Caco-2 (cell line): ENCODE results near the gene VIPR1. TPM values are rescaled to one million over a fixed set of nuclear protein-coding genes. Genes with fewer than 3 reads are reported as not detected.
A peak's percentile ranks its signal among the peaks of the same experiment; 100 is the strongest.

Source experiments
- BruUV-seq: library from RNA; stranded (reverse); fragments of 400-500 nt; replicated peaks from 2 replicates; lab custom pipeline; 2021; lab: Mats Ljungman, UMichigan
- CTCF ChIA-PET: fragments of 300-600 bp; sonication (Branson Sonifier 250); formaldehyde crosslinking; loops from one replicate; lab custom pipeline; 2022; ENCODE audit warnings: antibody characterized with exemption; lab: Charles Lee
- POLR2A ChIA-PET: fragments of 300-600 bp; sonication (Branson Sonifier 250); formaldehyde crosslinking; loops from one replicate; lab custom pipeline; 2022; ENCODE audit warnings: antibody characterized with exemption; lab: Charles Lee
- DNase-seq, 2 experiments: peaks; one replicate each; pipeline versions ENCODE4 v3.0.0 to v3.0.0-alpha.2; 2020 to 2022
- H3K27me3 ChIP-seq: replicated peaks from 2 replicates; pipeline ENCODE4 v1.6.0; 2011; ENCODE audit warnings: low read length; ENCODE audit not compliant: control insufficient read depth, insufficient read depth
- H3K36me3 ChIP-seq: 2 replicates; pipeline ENCODE4 v1.5.1; 2011; ENCODE audit warnings: low read length; ENCODE audit not compliant: control insufficient read depth, insufficient read depth
- H3K4me1 ChIP-seq: fragments of 250-450 bp; sonication (Bioruptor Pico); 2 replicates; pipeline ENCODE4 v1.5.1; 2020; ENCODE audit warnings: mild to moderate bottlenecking
- H3K4me3 ChIP-seq: 2 replicates; pipeline ENCODE4 v1.5.1; 2011; ENCODE audit warnings: low read depth, mild to moderate bottlenecking, control low read depth, low read length
- H3K9me3 ChIP-seq: fragments of 250-450 bp; sonication (Bioruptor Pico); 2 replicates; pipeline ENCODE4 v1.5.1; 2020; ENCODE audit warnings: mild to moderate bottlenecking, moderate library complexity
- H3K27ac Mint-ChIP-seq: one replicate; pipeline ENCODE4 v1.8.0; 2022; ENCODE audit warnings: mixed read lengths; ENCODE audit not compliant: unreplicated experiment
- H3K27me3 Mint-ChIP-seq: one replicate; pipeline ENCODE4 v1.8.0; 2022; ENCODE audit warnings: mixed read lengths; ENCODE audit not compliant: insufficient read depth, unreplicated experiment
- H3K36me3 Mint-ChIP-seq: one replicate; pipeline ENCODE4 v1.8.0; 2022; ENCODE audit warnings: mild to moderate bottlenecking, mixed read lengths; ENCODE audit not compliant: insufficient read depth, unreplicated experiment
- H3K4me1 Mint-ChIP-seq: one replicate; pipeline ENCODE4 v1.8.0; 2022; ENCODE audit warnings: low read depth, mixed read lengths; ENCODE audit not compliant: unreplicated experiment
- H3K4me3 Mint-ChIP-seq: one replicate; pipeline ENCODE4 v1.8.0; 2022; ENCODE audit warnings: mild to moderate bottlenecking, moderate library complexity, mixed read lengths; ENCODE audit not compliant: unreplicated experiment
- H3K9me3 Mint-ChIP-seq: one replicate; pipeline ENCODE4 v1.8.0; 2022; ENCODE audit warnings: mixed read lengths; ENCODE audit not compliant: unreplicated experiment
- CTCF ChIP-seq, 2 experiments: fragments of 200-600 bp in 1 of 2; IDR thresholded peaks; 1 replicate in 1 of 2; 2 replicates in 1 of 2; pipeline versions ENCODE4 v1.5.1 to v1.8.0; 2011 to 2022; ENCODE audit warnings: antibody characterized with exemption in 1 of 2, control low read depth in 1 of 2, inconsistent platforms in 1 of 2, low read depth in 1 of 2, low read length in 1 of 2, mild to moderate bottlenecking in 1 of 2, moderate library complexity in 1 of 2; ENCODE audit not compliant: insufficient read depth in 1 of 2, severe bottlenecking in 1 of 2, unreplicated experiment in 1 of 2
- intact Hi-C: fragments of 100-400 bp; cut with micrococcal nuclease; formaldehyde crosslinking; loops from one replicate; pipeline ENCODE4 v1.10.0; 2022; ENCODE audit not compliant: unreplicated experiment
- total RNA-seq: library from RNA; stranded (reverse); gene quantifications from 2 replicates; pipeline ENCODE4 v1.2.3, GENCODE V29; 2022

VIPR1 gene
- total RNA-seq, 1 experiment from 2014 or later: 3.8 TPM

GRCh38 chr3:42535981-42536784 lies 33.7 kb downstream of the VIPR1 start:
- ChIA-PET POLR2A (interaction anchor here (0.6 to 1.0 kb wide), 2 partner anchors 34 to 240 kb away, joined by 3 to 4 read pairs; no protein-coding TSS in a partner anchor), CTCF (interaction anchor here (0.7 to 2.6 kb wide), 6 partner anchors 9 to 262 kb away, joined by 3 to 39 read pairs (median 5); partner anchors contain the start of gene VIPR1)
- no peak overlapping the region for H3K27ac Mint-ChIP-seq
- Histone ChIP-seq H3K4me3 (no peak overlapping the region), H3K4me1 (no peaks in the 10 kb centered on the region), H3K36me3 (no peaks in the 10 kb centered on the region), H3K27me3 (no peaks in the 10 kb centered on the region), H3K9me3 (no peaks in the 10 kb centered on the region)
- H3K4me3 Mint-ChIP-seq: no peak overlapping the region
- no peaks in the 10 kb centered on the region for H3K27me3 Mint-ChIP-seq
- BruUV-seq: no TSS peak
- peak; percentile 62 to 71 for DNase-seq
- peaks cover 7% of the 10 kb centered on the region for H3K4me1 Mint-ChIP-seq
- TF ChIP-seq CTCF (IDR thresholded peaks at IDR 0.05; ENCODE audit: insufficient read depth in 1 of 2, low read depth in 1 of 2, low read length in 1 of 2, severe bottlenecking in 1 of 2, unreplicated experiment in 1 of 2): peak; percentile 25 to 60
- no peaks in the 10 kb centered on the region for H3K9me3 Mint-ChIP-seq
- intact Hi-C loops: loop anchor here (1.0 kb wide), 2 partner anchors 29 to 34 kb away; partner anchors contain the start of gene VIPR1
- peaks cover 6% of the 10 kb centered on the region for H3K36me3 Mint-ChIP-seq

GRCh38 chr3:42537350-42537749 lies 34.9 kb downstream of the VIPR1 start:
- H3K4me1 ChIP-seq: no peaks in the 10 kb centered on the region
- TF ChIP-seq CTCF (IDR thresholded peaks at IDR 0.05; ENCODE audit: insufficient read depth in 1 of 2, low read depth in 1 of 2, low read length in 1 of 2, severe bottlenecking in 1 of 2, unreplicated experiment in 1 of 2): no peak
- no peaks in the 10 kb centered on the region for H3K27me3 ChIP-seq
- intact Hi-C loops: no loop called here
- no peak overlapping the region for H3K27ac Mint-ChIP-seq
- H3K4me1 Mint-ChIP-seq: peaks cover 7% of the 10 kb centered on the region
- no peaks in the 10 kb centered on the region for H3K9me3 ChIP-seq
- H3K36me3 ChIP-seq: no peaks in the 10 kb centered on the region
- ChIA-PET CTCF (interaction anchor here (2.6 kb wide), 1 partner anchor 35 kb away, joined by 39 read pairs; the partner anchor contains the start of gene VIPR1), POLR2A (no interaction called here)
- no peak overlapping the region for H3K4me3 ChIP-seq
- no peaks in the 10 kb centered on the region for H3K9me3 Mint-ChIP-seq
- DNase-seq: peak in 1 of 2 experiments; percentile 14
- H3K36me3 Mint-ChIP-seq: peaks cover 6% of the 10 kb centered on the region
- no TSS peak for BruUV-seq
- H3K27me3 Mint-ChIP-seq: no peaks in the 10 kb centered on the region
- no peak overlapping the region for H3K4me3 Mint-ChIP-seq

- Histone ChIP-seq H3K27me3 (no peaks in the 10 kb centered on the region), H3K9me3 (no peaks in the 10 kb centered on the region), H3K4me3 (no peak overlapping the region), H3K4me1 (no peaks in the 10 kb centered on the region), H3K36me3 (no peaks in the 10 kb centered on the region)
- POLR2A ChIA-PET: no interaction called here
- TF ChIP-seq CTCF (IDR thresholded peaks at IDR 0.05; ENCODE audit: insufficient read depth in 1 of 2, low read depth in 1 of 2, low read length in 1 of 2, severe bottlenecking in 1 of 2, unreplicated experiment in 1 of 2): peak; percentile 70 to 80
- Mint-ChIP-seq H3K36me3 (peaks cover 6% of the 10 kb centered on the region), H3K4me1 (no peaks in the 10 kb centered on the region), H3K27ac (no peak overlapping the region), H3K9me3 (no peaks in the 10 kb centered on the region), H3K4me3 (no peak overlapping the region), H3K27me3 (no peaks in the 10 kb centered on the region)
- CTCF ChIA-PET: interaction anchor here (1.2 to 1.5 kb wide), 2 partner anchors 30 to 38 kb away, joined by 3 to 5 read pairs; partner anchors contain the start of gene VIPR1
- intact Hi-C loops: loop anchor here (1.0 kb wide), 1 partner anchor 38 kb away; the partner anchor contains the start of gene VIPR1
- DNase-seq: peak; percentile 84 to 87
- BruUV-seq: no TSS peak
Measured at GRCh38 chr3:42539871-42540714, 37.6 kb downstream of the VIPR1 start.
